Right lobe of liver (tissue), 4 donors: Measurements from ENCODE around the gene CCDC74B.
"Not testable (repeated sequence)": the region's sequence is repeated elsewhere in the genome, so short reads cannot be mapped to it uniquely, and the experiment has no call there.

Experiments used
- POLR2A ChIP-seq: fragments of 450-650 bp; IDR thresholded peaks from one replicate; pipeline ENCODE4 v1.6.1; 2017; ENCODE audit warnings: antibody characterized with exemption, mild to moderate bottlenecking
- TF ChIP-seq, protein P1 (sequence below), 4 donors: fragments of 200-600 bp in 3 of 4; fragments of 450-650 bp in 1 of 4; IDR thresholded peaks; one replicate each; pipeline versions ENCODE4 v1.5.1 to v1.8.0; 2016 to 2022; ENCODE audit warnings: antibody characterized with exemption in 4 of 4, mild to moderate bottlenecking in 2 of 4
- donor health status: DM: no; HTN: no; CAD: no.
- donor health status: DM: no; HTN: no; CAD: no.
- donor health status: DM: no; HTN: yes; CAD: no.

GRCh38 chr2:130141645-130142370, 3.1 kb downstream of the CCDC74B start:
- TF ChIP-seq, protein P1, sequence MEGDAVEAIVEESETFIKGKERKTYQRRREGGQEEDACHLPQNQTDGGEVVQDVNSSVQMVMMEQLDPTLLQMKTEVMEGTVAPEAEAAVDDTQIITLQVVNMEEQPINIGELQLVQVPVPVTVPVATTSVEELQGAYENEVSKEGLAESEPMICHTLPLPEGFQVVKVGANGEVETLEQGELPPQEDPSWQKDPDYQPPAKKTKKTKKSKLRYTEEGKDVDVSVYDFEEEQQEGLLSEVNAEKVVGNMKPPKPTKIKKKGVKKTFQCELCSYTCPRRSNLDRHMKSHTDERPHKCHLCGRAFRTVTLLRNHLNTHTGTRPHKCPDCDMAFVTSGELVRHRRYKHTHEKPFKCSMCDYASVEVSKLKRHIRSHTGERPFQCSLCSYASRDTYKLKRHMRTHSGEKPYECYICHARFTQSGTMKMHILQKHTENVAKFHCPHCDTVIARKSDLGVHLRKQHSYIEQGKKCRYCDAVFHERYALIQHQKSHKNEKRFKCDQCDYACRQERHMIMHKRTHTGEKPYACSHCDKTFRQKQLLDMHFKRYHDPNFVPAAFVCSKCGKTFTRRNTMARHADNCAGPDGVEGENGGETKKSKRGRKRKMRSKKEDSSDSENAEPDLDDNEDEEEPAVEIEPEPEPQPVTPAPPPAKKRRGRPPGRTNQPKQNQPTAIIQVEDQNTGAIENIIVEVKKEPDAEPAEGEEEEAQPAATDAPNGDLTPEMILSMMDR (IDR thresholded peaks at IDR 0.05) = not testable (repeated sequence)
- not testable (repeated sequence) for TF ChIP-seq POLR2A
